ENCODE measurements around the gene C1RL.
A peak's percentile ranks its signal among the peaks of the same experiment; 100 is the strongest.

The C1RL gene

DNA sequence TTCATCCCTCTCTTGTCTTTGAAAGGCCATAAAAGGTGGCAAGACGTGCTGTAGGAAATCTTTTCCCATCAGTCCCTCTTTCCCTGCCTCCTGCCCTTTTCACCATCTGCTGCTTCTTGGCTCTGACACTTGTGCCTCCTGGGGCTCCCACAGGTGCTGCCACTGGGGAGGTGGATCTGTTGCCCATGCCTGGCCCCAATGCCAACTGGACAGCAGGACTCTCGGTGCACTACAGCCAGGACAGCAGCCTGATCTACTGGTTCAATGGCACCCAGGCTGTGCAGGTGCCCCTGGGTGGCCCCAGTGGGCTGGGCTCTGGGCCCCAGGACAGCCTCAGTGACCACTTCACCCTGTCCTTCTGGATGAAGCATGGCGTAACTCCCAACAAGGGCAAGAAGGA lies 27.7 kb upstream of the C1RL start:
- no peak for DNase-seq

DNA sequence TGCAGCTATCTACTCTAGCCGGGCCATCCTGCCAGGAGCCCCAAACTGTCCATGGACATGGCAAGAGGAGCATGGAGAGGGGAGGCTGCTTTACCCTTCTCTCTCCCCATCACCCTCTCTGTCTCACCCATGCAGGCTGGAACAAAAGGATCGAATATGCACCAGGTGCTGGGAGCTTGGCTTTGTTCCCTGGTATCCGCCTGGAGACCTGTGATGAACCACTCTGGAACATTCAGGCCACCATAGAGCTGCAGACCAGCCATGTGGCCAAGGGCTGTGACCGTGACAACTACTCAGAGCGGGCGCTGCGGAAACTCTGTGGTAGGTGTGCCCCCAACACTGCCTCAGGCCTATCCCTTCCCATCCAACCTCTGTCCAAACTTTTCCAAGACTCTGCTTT lies 27.1 kb upstream of the C1RL start:
- DNase-seq, result no peak

DNA sequence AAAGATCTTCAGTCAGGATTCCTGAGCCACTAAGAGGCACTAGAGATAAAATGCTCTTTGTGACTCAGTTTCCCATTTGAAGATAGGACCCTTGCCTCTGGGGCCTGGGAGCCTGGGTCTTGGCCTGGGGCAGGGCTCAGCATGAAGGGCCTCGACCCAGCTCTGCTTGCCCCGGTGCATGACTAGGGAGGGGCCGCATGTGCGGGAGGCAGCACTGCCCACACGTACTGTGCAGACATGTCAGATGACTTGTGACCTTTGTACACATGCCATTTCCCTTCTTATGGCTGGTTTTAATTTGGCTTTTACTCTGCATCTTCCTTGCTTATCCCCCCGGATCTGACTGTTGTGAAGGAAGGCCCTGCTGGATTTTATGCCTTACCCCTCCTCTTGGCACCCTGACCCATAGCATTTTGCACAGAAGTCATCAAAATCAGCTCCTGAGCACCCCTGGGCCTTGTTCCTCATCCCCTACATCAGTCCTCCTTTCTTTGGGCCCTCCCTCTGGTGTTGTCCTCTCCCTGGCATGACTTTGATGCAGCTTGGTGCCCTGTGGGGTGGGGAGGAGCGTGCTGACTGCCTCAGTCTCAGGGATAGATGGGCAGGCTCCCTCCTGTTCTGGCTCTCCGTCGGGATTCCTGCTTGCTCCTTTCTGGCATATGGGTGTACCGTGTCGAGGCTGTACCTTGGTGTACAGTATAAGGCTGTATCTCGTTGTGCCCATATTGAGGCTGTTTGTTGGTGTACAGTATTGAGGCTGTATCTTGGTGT lies 25.6 kb upstream of the C1RL start:
- DNase-seq, result no peak

DNA sequence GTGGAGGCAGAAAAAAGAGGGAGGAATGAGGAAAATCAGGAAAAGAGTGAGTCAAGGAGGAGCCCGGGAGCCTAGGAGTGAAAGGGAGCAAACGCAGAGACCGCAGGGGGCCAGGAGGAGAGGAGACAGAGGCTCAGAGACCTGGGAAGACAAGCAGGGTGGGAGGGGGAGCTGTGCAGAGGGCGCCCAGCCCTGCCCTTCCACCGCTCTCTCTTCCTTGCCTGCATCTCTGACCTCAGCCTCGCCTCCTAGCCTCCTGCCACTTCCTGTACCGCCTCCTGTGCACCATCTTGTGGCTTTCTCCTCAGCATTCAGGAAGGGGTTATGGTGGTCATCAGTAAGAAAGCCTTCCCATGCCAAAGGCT lies 22.5 kb upstream of the C1RL start:
- DNase-seq, result peak; percentile 41

DNA sequence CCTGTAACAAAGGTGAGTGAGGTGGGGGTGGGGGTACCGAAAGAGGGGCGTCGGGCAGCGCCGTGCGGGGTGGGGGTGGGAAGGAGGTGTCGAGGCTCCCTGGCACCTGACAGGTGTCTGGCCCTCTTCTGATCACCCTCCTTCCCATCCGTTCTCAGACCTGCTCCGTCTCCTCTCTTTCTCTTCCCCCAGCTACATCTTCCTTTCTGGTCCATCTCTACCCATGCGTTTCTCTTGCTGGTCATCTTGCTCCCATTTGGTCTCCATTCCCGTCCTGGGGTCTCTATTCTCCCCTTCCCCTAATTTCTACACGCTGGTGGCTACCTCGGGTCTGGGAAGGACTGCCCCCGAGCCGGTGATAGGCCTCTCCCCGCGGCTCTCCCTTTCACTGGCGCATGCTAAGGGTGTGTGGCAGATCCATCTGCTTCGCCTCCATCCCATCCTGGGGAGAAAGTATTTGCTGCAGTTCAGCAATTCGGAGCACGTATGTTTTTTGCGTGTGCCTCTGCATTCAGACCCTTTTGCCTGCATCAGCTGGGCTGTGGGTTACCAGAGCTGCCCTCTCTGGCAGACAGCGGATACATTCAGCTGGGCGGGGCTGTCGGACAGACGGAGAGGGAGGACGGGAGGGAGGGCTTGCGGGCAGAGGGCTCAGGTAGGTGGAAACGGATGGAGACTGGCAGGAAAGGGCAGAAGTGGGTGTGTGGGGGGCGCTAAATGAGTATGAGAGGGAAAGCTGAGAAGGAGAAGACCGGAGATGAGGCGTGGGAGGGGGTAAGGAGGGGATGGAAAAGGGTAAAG lies 21.9 kb upstream of the C1RL start:
- DNase-seq, result no peak

DNA sequence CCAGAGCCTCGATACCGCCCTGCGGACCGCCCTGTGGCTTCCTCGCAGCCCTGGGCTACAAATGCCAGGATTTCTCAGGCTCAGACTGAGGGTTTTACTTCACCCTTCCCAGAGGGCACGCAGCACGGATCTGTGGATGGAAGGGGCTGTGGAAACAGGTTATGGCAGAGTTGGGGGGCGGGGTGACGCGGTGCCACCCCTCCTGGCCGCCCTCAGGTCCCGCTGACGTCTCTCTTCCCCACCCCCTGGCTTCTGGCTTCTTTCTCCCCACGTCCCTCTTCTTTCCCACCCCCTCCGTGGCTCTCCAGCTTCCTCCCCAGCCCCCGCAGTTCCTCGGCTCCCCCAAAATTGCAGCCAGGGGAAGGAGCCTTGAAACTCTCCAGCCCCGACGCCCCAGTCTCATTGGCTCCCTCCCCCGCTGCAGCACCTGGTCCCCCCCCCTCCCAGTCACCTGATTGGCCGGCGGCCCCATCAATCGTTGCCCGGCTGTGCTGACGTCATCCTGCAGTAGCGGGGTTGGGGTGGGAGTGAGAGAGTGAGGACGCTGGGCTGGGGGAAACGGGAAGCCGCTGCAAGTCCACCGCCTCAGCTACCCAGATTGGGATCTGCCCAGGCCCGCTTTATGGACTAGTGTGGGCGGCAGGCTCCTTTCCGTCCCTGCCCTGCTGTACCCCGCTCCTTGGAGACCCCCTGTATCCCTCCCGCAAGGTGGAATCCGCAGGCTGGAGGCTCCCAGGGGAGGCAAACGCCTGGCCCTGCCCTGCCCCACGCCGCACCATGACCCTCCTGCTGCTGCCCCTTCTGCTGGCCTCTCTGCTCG lies 21.1 kb upstream of the C1RL start, which contains the start of gene CLSTN3:
CLSTN3 (plus strand) TSS at position 500 of the 820 bp plus-strand sequence; CDS start at position 778, 278 bp downstream.
- peak; percentile 28 for DNase-seq

DNA sequence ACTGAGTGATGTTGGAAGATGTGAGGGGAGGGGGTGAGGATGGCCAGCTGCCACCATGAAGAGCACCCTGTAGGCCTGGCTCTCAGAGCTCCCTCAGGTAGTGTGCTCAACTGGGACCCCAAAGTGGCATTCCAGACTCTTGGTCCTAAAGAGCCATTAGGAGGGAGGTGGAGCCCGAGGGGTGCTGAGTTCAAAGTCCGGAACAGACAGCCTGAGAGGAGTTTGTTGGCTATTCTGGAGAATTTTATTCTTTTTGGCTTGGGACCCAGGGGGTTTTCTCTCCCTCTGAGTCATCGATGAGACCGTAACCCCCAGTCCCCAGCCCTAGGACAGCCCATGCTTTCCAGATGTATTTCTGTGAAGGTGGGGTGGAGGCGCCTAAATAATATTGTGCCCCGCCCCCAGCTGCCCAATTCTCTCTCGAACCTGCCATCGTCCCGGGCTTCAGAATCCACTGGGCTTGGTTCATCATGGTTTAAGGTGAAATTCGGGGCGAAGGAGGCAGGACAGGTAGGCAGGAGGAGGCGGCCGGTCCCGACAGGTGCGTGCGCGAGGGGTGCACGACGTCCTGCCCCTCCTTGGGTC lies 20.4 kb upstream of the C1RL start:
- DNase-seq, result no peak

DNA sequence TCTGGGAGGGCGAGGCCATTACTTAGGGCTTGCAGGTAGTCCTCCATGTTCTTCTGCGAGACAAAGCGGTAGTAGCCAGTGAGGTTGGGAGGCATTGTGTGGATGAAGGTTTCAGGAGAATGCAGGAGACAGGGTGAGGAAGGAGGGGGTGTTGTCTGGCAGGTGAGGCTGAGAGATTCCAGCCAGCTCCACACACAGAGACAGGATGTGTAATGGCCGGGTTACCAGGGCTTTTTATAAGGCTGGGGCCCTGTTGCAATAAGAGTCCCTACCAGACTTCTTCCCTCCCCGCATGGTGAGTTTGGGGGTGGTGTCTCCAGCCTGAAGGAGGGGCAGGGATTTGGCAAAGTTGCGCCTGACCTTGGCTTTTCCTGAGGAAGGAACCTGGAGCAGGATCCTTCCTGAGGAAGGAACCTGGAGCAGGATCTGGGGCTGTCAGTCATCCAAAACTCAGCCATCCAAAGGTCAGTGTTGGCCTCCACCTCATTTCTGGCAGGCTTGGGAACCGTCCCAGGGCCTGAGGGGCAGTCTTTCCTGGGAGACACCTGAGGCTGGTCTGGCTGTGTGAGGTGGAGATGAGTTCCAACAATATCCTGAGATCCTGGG lies 19.8 kb upstream of the C1RL start, which contains the start of gene RBP5:
RBP5 (minus strand) TSS at position 209 of the 606 bp plus-strand sequence; CDS start at position 95, 114 bp downstream.
- DNase-seq, result no peak

DNA sequence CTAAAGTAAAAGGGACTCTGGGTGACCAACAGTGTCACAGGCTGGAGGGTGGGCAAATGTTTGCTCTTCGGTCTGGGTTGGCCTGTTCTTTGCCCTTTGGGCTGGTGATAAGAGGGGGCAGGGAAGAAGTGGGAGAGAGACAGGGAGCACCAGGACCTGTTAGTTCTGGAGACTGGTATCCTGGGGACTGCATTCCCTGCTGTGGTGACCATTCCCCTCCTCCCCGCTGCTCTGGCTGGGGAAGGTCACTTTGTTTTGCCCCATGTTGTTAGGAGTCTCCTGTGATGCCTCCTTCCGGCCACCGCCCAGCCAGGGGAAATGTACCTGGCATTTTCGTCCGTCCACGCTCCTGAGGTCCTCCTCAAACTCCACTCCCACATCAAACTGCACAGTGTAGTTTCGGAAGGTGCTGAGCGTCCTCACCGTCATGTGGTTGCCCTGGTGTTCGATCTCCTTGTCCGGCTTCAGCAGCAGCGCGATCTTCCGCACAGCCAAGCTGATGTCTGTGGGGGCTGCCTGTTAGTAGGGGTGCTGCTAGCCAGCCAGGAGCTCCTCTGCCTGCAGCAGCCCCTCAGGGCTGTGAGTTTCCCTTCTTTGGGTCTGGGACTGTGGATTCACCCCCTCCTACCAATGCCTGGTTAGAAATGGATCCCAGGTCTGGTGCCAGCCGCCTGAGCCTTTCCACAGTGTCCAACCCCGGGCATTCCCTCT lies 19.1 kb upstream of the C1RL start:
- no peak for DNase-seq

DNA sequence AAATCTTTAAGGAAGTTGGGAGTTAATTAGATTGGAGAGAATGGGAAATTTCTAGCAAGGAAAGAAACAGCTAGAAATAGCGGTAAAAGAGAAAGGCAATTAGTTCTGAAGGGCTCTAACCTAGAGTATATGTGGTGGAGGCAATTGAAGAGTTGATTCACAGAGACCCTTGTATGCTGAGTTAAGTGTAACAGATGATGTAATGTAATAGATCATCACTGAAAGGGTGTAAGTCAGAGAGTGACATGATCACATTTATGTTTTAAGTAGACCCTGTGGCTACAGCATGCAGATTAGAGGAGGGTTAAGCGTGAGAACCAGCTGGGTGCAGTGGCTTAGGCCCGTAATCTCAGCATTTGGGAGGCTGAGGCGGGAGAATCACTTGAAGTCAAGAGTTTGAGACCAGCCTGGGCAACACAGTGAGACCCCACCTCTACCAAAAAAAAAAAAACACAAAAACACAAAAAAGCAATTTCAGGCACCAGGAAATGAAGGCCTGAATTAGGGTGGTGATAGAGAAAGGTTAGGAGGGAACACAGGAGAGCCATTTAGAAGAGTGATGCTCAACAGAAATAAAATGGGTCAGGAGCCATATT lies 16.7 kb upstream of the C1RL start:
- no peak for DNase-seq

DNA sequence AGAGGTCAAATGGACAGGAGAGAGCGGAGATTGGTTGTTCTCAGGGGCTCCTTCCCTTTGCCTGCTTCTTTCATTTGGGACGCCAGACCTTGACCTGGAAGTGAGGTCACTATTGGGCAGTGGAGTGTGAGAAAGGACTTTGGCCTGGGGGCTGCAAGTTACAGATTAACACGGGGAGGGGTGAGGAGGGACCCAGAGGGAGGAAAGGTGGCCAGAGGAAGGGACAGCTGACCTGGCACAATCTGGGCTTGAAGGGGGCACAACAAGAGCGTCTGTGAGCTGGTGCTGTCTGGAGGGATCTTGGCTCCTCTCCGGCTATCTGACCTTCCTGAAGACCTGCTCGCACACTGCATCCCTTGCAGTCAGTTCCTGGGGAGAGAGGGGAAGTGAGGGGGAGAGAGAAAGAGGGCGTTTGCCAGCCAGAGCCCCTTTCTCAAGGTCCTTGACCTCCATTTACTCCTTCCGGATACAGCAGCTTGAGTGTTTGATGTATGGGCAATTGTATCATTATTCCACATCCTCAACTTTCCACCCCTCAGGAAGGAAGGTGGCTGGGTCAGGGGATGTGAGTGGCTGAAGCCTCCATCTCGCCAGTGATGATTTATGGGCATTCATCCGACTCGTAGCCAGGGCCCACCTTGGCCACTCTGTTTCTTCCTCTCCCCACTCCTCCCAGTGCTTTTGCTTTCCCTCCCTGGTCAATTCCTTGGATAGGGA lies 14.9 kb upstream of the C1RL start:
- no peak for DNase-seq

DNA sequence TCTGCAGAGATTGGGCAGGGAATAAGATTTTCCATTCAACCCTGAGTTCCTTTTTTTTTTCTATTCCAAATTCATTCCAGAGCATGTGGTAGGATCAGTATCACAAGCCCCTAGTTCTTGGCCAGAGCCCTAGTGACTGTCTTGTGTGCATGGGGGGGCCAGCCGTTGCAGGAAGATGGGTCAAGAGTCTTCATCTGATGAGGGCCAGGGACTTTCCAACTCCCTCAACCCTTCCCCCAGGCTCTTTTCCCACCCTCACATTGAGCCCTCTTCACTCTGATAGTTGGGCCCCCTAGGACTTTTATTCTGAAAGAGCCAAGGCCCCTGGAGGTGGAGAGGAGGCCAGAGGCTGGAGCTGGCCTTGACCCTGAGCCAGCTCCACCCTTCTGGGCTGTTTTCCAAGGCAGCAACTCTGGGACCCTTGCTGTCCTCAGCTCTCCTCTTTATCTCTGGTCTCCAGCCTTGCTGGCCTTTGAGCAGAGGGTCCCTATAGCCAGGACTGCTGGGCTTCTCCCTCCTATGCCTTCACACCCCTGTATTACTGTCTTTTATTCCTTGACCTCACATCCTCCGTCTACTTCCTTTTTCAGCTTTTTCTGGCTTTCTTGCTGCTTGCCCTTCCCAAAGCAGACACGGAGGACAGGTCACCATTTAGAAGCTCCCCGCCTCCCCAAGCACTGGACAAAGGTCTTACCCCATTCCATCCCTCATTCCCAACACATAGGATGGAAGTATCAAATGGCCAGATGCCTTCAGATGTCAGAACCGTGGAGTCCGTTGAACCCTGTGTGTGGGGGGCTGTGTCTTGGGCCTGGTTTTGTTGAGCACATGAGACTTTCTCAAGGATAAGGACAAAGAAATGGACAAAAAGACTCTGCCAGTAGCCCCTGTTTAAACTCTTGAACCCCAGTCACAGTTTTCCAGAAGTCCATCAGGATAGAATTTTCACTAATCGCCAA lies 14.1 kb upstream of the C1RL start:
- DNase-seq, result no peak

DNA sequence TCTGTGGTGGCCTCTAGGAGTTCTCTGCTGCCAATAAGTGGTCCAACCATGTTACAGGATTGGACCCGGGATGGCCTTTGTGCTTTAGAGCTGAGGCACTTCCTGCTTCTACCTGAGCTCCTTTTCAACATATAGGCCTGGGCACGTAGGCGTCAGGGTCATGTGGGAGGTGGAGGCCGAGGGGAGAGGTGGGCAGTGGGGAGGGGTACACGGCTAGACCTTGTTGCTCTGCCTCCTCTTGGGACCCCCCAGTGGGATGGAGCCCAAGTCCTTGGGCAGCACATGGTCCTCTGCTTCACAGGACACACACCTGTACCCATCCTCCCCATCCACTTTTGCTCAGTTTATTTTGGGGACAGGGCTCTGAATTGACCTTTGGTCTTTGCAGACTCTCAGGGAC lies 12.3 kb upstream of the C1RL start:
- no peak for DNase-seq

DNA sequence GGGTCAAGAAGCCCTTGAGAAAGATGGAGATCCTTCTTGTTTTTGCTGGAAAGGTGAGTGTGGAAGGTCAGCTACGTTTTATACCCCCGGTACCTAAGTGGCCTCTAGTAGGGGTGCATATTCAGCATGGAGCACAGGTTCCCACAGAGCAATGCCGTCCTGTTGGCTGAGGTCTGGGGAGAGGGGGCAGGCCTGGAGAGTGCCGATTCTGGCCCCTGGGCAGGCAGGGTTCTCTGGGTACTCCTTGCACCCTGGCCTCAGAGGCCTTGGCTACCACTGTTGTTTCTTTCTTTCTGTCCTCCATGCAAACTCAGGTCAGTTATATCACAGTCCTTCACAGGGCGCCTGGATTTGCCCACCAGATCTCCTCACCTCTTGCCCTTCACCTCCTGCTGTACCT lies 11.2 kb upstream of the C1RL start:
- DNase-seq, result no peak

DNA sequence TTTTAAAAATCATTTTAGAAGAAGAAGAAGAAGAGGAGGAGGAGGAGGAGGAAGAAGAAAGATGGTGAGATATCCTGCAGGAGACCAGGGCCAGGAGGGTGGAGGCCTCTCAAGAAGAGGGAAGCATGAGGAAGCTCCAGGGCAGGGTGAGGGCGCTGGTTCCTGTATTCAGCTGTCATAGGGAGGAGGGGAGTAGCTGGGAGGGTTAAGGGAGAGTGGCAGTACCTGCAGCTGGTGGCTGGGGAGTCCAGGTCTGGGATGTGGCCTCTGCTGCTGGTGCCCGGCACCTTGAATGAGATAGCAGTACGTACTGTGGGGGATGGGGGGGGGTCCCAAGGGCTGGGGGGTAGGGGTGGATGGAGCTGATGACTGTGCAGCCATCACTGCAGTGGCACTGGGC lies 9.9 kb upstream of the C1RL start:
- no peak for DNase-seq

DNA sequence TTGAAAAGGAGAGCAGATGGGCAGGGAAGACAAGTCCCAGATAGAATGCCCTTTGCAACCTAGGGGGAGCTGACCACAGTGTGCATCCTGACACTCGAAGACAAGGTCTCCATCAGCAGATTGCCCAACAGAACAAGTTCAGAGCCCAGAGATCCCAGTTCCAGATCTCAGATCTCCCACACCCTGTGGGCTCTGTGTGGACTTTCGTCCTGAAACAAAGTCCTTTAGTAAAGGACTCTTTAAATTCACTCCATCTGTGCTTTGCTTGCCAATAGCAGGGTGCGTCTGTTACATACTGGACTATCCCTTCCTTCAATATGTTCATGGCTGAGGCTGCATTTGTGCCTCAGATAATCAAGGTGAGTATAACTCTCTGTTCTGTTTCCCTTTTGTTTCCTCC lies 8.7 kb upstream of the C1RL start:
- no peak for DNase-seq

DNA sequence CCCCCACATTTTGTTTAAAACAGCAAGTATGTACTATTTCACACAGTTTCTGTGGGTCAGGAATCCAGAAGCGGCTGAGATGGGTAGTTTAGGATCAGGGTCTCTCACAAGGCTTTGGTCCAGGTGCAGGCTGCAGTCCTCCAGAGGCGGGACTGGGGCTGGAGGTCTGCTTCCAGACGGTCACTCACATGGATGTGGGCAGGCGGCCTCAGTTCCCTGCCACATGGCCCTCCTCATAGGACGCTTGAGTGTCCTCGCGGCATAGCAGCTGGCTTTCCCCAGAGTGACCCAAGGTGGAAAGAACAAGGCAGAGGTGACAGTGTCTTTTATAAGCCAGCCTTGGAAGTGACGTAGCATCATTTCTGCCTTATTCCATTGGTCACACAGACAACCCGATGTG lies 7.9 kb upstream of the C1RL start:
- DNase-seq, result no peak

DNA sequence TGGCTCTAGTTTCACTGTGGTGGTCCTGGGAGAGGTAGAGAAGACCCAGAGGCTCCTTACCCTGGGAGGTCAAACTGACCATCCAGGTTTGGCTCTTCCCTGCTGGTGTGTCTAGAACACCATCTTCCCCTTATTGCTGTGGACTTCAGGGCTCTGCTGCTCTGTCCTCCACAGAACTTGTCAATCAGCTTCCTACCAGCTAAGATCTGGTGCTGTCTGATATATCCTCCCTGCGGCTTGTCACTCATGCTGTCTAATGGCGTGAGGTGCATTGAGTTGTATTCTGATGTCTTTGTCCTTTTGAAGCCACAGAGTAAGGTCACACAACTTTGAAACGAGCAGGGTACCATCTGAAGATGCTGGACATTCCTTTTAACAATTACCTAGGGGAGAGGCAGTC lies 7.2 kb upstream of the C1RL start:
- no peak for DNase-seq

DNA sequence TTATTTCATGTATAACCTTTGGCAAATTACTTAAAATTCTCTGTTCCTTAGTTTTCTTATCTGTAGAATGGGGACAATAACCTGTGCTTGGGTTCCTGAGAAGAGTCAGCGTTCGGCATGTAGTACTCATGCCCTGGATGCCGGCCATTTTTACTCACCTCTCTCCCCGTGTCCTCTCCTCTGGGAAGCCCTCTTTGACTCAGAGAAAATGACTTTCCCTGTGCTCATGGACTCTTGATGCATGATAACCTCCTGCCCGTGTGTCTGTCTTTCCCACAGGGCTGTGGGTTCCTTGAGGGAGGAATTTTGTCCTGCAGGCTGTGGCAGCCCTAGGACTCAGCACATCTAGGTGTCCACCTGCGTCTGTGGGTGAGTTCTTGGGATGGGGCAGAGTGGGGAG lies 5.8 kb upstream of the C1RL start:
- DNase-seq, result no peak

DNA sequence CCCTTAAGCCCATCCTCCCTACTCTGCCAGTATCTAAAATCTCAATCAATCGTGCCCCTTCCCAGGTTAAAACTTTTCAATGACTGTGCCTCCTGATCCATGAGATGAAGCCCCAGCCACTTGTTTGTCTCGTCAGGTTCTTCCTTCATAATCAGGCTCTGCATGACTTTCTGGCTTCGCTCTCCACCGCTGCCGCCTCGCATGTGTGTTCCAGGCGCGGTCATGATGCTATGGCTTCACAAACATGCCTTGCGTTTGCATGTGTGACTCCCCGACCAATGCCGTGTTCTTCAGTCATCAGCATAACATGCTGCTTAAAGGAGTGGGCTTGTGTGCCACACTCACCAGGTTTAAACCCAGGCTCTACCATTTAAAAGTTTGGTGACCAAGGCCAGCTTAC lies 5.0 kb upstream of the C1RL start:
- DNase-seq, result no peak

All from MV-4-11 (cell line).